Measurements from ENCODE around the gene AFTPH. TPM values are rescaled to one million over a fixed set of nuclear protein-coding genes. Genes with fewer than 3 reads are reported as not detected.
A peak's percentile ranks its signal among the peaks of the same experiment; 100 is the strongest.

The AFTPH gene
- total RNA-seq, 2 experiments from 2014 or later = 31.1 to 38.9 TPM

- Mint-ChIP-seq H3K27me3 (no peaks in the 10 kb centered on the region), H3K36me3 (ENCODE audit: low read depth) (peaks cover 4% of the 10 kb centered on the region)
Measured at GRCh38 chr2:64602436-64602835, 78.3 kb downstream of the AFTPH start.

GRCh38 chr2:64604155-64604554, 80.0 kb downstream of the AFTPH start:
- Mint-ChIP-seq H3K9me3 (peaks cover 12% of the 10 kb centered on the region), H3K4me1 (peaks cover 32% of the 10 kb centered on the region), H3K4me3 (no peak overlapping the region), H3K36me3 (ENCODE audit: low read depth) (peaks cover 4% of the 10 kb centered on the region), H3K27ac (no peak overlapping the region), H3K27me3 (no peaks in the 10 kb centered on the region)
- ChIA-PET POLR2A (no interaction called here), CTCF (no interaction called here)
- DNase-seq = no peak

More at GRCh38 chr2:64602436-64602835, 78.3 kb downstream of the AFTPH start:
- peaks cover 12% of the 10 kb centered on the region for H3K9me3 Mint-ChIP-seq
- no peak overlapping the region for H3K4me3 Mint-ChIP-seq
- no peak for DNase-seq
- CTCF ChIA-PET = interaction anchor here (1.2 to 1.7 kb wide), 2 partner anchors 16 to 50 kb away, joined by 3 to 4 read pairs; no protein-coding TSS in a partner anchor
- POLR2A ChIA-PET = no interaction called here
- peaks cover 19% of the 10 kb centered on the region for H3K4me1 Mint-ChIP-seq
- H3K27ac Mint-ChIP-seq = no peak overlapping the region

- Mint-ChIP-seq H3K36me3 (ENCODE audit: low read depth) (peaks cover 4% of the 10 kb centered on the region), H3K4me1 (peaks cover 25% of the 10 kb centered on the region)
- POLR2A ChIA-PET = no interaction called here
Measured at GRCh38 chr2:64605026-64605471, 80.9 kb downstream of the AFTPH start.

GRCh38 chr2:64605991-64606478, 81.9 kb downstream of the AFTPH start:
- H3K27ac Mint-ChIP-seq = no peak overlapping the region
- CTCF ChIA-PET = interaction anchor here (0.6 to 5.7 kb wide), 10 partner anchors 12 to 725 kb away, joined by 3 to 49 read pairs (median 9); partner anchors contain the start of gene SERTAD2
- H3K27me3 Mint-ChIP-seq = peaks cover 6% of the 10 kb centered on the region
- H3K4me1 Mint-ChIP-seq = peaks cover 25% of the 10 kb centered on the region
- POLR2A ChIA-PET = interaction anchor here (0.6 kb wide), 1 partner anchor 19 kb away, joined by 3 read pairs; no protein-coding TSS in a partner anchor
- H3K4me3 Mint-ChIP-seq = no peak overlapping the region
- peaks cover 12% of the 10 kb centered on the region for H3K9me3 Mint-ChIP-seq
- no peak for DNase-seq
- peaks cover 4% of the 10 kb centered on the region for H3K36me3 Mint-ChIP-seq (ENCODE audit: low read depth)

More at GRCh38 chr2:64605026-64605471, 80.9 kb downstream of the AFTPH start:
- CTCF ChIA-PET = interaction anchor here (0.9 to 5.7 kb wide), 7 partner anchors 11 to 263 kb away, joined by 3 to 49 read pairs (median 12); partner anchors contain the start of gene SERTAD2
- DNase-seq = no peak
- Mint-ChIP-seq H3K9me3 (peaks cover 12% of the 10 kb centered on the region), H3K27ac (no peak overlapping the region), H3K27me3 (no peaks in the 10 kb centered on the region), H3K4me3 (no peak overlapping the region)

- peaks cover 12% of the 10 kb centered on the region for H3K9me3 Mint-ChIP-seq
- H3K4me1 Mint-ChIP-seq = peaks cover 25% of the 10 kb centered on the region
- peak; percentile 88 for DNase-seq
- H3K27me3 Mint-ChIP-seq = peaks cover 11% of the 10 kb centered on the region
- POLR2A ChIA-PET = no interaction called here
- H3K4me3 Mint-ChIP-seq = peak overlapping the region; percentile 25
- CTCF ChIA-PET = interaction anchor here (0.6 to 5.7 kb wide), 14 partner anchors 9 to 298 kb away, joined by 3 to 49 read pairs (median 7); partner anchors contain the start of gene SERTAD2
- peaks cover 4% of the 10 kb centered on the region for H3K36me3 Mint-ChIP-seq (ENCODE audit: low read depth)
- peak overlapping the region; percentile 73 for H3K27ac Mint-ChIP-seq
Measured at GRCh38 chr2:64606479-64607363, 82.6 kb downstream of the AFTPH start.

- POLR2A ChIA-PET = no interaction called here
- peak overlapping the region; percentile 73 for H3K27ac Mint-ChIP-seq
- CTCF ChIA-PET = interaction anchor here (0.6 to 5.7 kb wide), 19 partner anchors 10 to 558 kb away, joined by 3 to 49 read pairs (median 6); partner anchors contain the start of gene SERTAD2
- peaks cover 12% of the 10 kb centered on the region for H3K9me3 Mint-ChIP-seq
- DNase-seq = no peak
- H3K4me1 Mint-ChIP-seq = peaks cover 25% of the 10 kb centered on the region
- peak overlapping the region; percentile 61 for H3K4me3 Mint-ChIP-seq
- peaks cover 4% of the 10 kb centered on the region for H3K36me3 Mint-ChIP-seq (ENCODE audit: low read depth)
- H3K27me3 Mint-ChIP-seq = peaks cover 15% of the 10 kb centered on the region
Measured at GRCh38 chr2:64607381-64608304, 83.5 kb downstream of the AFTPH start.

GRCh38 chr2:64608867-64609226, 84.7 kb downstream of the AFTPH start:
- H3K4me1 Mint-ChIP-seq = peaks cover 25% of the 10 kb centered on the region
- H3K36me3 Mint-ChIP-seq (ENCODE audit: low read depth) = peaks cover 4% of the 10 kb centered on the region
- peak overlapping the region; percentile 61 for H3K4me3 Mint-ChIP-seq
- no peak for DNase-seq
- ChIA-PET POLR2A (no interaction called here), CTCF (interaction anchor here (0.6 to 5.7 kb wide), 12 partner anchors 9 to 508 kb away, joined by 3 to 49 read pairs (median 4); partner anchors contain the start of gene SERTAD2)
- H3K27ac Mint-ChIP-seq = peak overlapping the region; percentile 84
- peaks cover 8% of the 10 kb centered on the region for H3K9me3 Mint-ChIP-seq
- H3K27me3 Mint-ChIP-seq = peaks cover 17% of the 10 kb centered on the region

- CTCF ChIA-PET = interaction anchor here (0.7 to 5.7 kb wide), 10 partner anchors 8 to 259 kb away, joined by 3 to 49 read pairs (median 8); partner anchors contain the start of gene SERTAD2
- peaks cover 25% of the 10 kb centered on the region for H3K4me1 Mint-ChIP-seq
- H3K4me3 Mint-ChIP-seq = peak overlapping the region; percentile 69
- H3K36me3 Mint-ChIP-seq (ENCODE audit: low read depth) = no peaks in the 10 kb centered on the region
- peak overlapping the region; percentile 81 for H3K27ac Mint-ChIP-seq
- peaks cover 17% of the 10 kb centered on the region for H3K27me3 Mint-ChIP-seq
- POLR2A ChIA-PET = no interaction called here
- peaks cover 5% of the 10 kb centered on the region for H3K9me3 Mint-ChIP-seq
- DNase-seq = peak; percentile 60
Measured at GRCh38 chr2:64609227-64609941, 85.3 kb downstream of the AFTPH start.

- Mint-ChIP-seq H3K36me3 (ENCODE audit: low read depth) (no peaks in the 10 kb centered on the region), H3K4me1 (peaks cover 25% of the 10 kb centered on the region), H3K27me3 (peaks cover 17% of the 10 kb centered on the region), H3K9me3 (no peaks in the 10 kb centered on the region), H3K4me3 (peak overlapping the region; percentile 69), H3K27ac (peak overlapping the region; percentile 81)
- DNase-seq = no peak
- ChIA-PET POLR2A (no interaction called here), CTCF (interaction anchor here (1.1 to 5.7 kb wide), 7 partner anchors 8 to 70 kb away, joined by 3 to 49 read pairs (median 12); partner anchors contain the start of gene SERTAD2)
Measured at GRCh38 chr2:64609942-64610281, 85.8 kb downstream of the AFTPH start.

GRCh38 chr2:64610316-64610855, 86.3 kb downstream of the AFTPH start:
- POLR2A ChIA-PET = no interaction called here
- H3K9me3 Mint-ChIP-seq = no peaks in the 10 kb centered on the region
- no peak for DNase-seq
- peaks cover 25% of the 10 kb centered on the region for H3K4me1 Mint-ChIP-seq
- CTCF ChIA-PET = interaction anchor here (0.9 to 5.7 kb wide), 3 partner anchors 7 to 18 kb away, joined by 3 to 49 read pairs (median 12); no protein-coding TSS in a partner anchor
- no peak overlapping the region for H3K27ac Mint-ChIP-seq
- H3K4me3 Mint-ChIP-seq = peak overlapping the region; percentile 69
- H3K27me3 Mint-ChIP-seq = peaks cover 17% of the 10 kb centered on the region
- no peaks in the 10 kb centered on the region for H3K36me3 Mint-ChIP-seq (ENCODE audit: low read depth)

- Mint-ChIP-seq H3K27ac (no peak overlapping the region), H3K4me3 (no peak overlapping the region), H3K4me1 (peaks cover 10% of the 10 kb centered on the region), H3K27me3 (peaks cover 17% of the 10 kb centered on the region), H3K36me3 (ENCODE audit: low read depth) (no peaks in the 10 kb centered on the region), H3K9me3 (no peaks in the 10 kb centered on the region)
- CTCF ChIA-PET = no interaction called here
- POLR2A ChIA-PET = no interaction called here
- no peak for DNase-seq
Measured at GRCh38 chr2:64612575-64613195, 88.6 kb downstream of the AFTPH start.
